ENCODE measurements around the gene OR8B4. TPM values are rescaled to one million over a fixed set of nuclear protein-coding genes. Genes with fewer than 3 reads are reported as not detected.
"Not testable (repeated sequence)": the region's sequence is repeated elsewhere in the genome, so short reads cannot be mapped to it uniquely, and the experiment has no call there.

Gene OR8B4
- not detected for total RNA-seq

GRCh38 chr11:124424384-124424921, at the start of gene OR8B4:
OR8B4 (minus strand) TSS chr11:124424871; CDS start chr11:124424871, 0 bp downstream.
- Mint-ChIP-seq H3K9me3 (no peaks in the 10 kb centered on the region), H3K27me3 (peaks cover 2 to 20% of the 10 kb centered on the region in 2 donors), H3K27ac (no peak within 1 kb of the TSS), H3K36me3 (no peaks in the 10 kb centered on the region), H3K4me1 (ENCODE audit: low read depth in 2 of 2) (no peaks in the 10 kb centered on the region), H3K4me3 (no peak within 1 kb of the TSS)
- no peak for ATAC-seq
- DNase-seq (ENCODE audit: low spot score): no peak

- no peak for ATAC-seq
- H3K27ac Mint-ChIP-seq: no peak overlapping the region
- H3K9me3 Mint-ChIP-seq: peaks cover 2% of the 10 kb centered on the region
- no peaks in the 10 kb centered on the region for H3K36me3 Mint-ChIP-seq
- no peak for DNase-seq (ENCODE audit: low spot score)
- no peaks in the 10 kb centered on the region for H3K4me1 Mint-ChIP-seq (ENCODE audit: low read depth in 2 of 2)
- no peak overlapping the region for H3K4me3 Mint-ChIP-seq
- peaks cover 6 to 31% of the 10 kb centered on the region in 2 donors for H3K27me3 Mint-ChIP-seq
Measured at GRCh38 chr11:124474079-124474478, 49.4 kb upstream of the OR8B4 start.

- H3K4me3 Mint-ChIP-seq: no peak overlapping the region
- ATAC-seq (no peak), DNase-seq (ENCODE audit: low spot score) (no peak)
- no peaks in the 10 kb centered on the region for H3K36me3 Mint-ChIP-seq
- peaks cover 2% of the 10 kb centered on the region for H3K9me3 Mint-ChIP-seq
- H3K27ac Mint-ChIP-seq: no peak overlapping the region
- H3K27me3 Mint-ChIP-seq: peaks cover 7 to 34% of the 10 kb centered on the region in 2 donors
- H3K4me1 Mint-ChIP-seq (ENCODE audit: low read depth in 2 of 2): no peaks in the 10 kb centered on the region
Measured at GRCh38 chr11:124473476-124473875, 48.8 kb upstream of the OR8B4 start.

GRCh38 chr11:124470561-124471227, 46.0 kb upstream of the OR8B4 start:
- Mint-ChIP-seq H3K27me3 (peaks cover 6 to 25% of the 10 kb centered on the region in 2 donors), H3K9me3 (peaks cover 2% of the 10 kb centered on the region), H3K27ac (no peak overlapping the region), H3K4me3 (no peak overlapping the region), H3K4me1 (ENCODE audit: low read depth in 2 of 2) (no peaks in the 10 kb centered on the region), H3K36me3 (no peaks in the 10 kb centered on the region)
- no peak for ATAC-seq
- no peak for DNase-seq (ENCODE audit: low spot score)

GRCh38 chr11:124467381-124467927, 42.8 kb upstream of the OR8B4 start:
- DNase-seq (ENCODE audit: low spot score) (no peak), ATAC-seq (no peak)
- H3K4me3 Mint-ChIP-seq: no peak overlapping the region
- no peak overlapping the region for H3K27ac Mint-ChIP-seq
- peaks cover 11 to 15% of the 10 kb centered on the region in 2 donors for H3K27me3 Mint-ChIP-seq
- no peaks in the 10 kb centered on the region for H3K9me3 Mint-ChIP-seq
- no peaks in the 10 kb centered on the region for H3K36me3 Mint-ChIP-seq
- H3K4me1 Mint-ChIP-seq (ENCODE audit: low read depth in 2 of 2): no peaks in the 10 kb centered on the region

GRCh38 chr11:124465368-124465767, 40.7 kb upstream of the OR8B4 start:
- Mint-ChIP-seq H3K36me3 (no peaks in the 10 kb centered on the region), H3K4me1 (ENCODE audit: low read depth in 2 of 2) (no peaks in the 10 kb centered on the region), H3K4me3 (no peak overlapping the region), H3K9me3 (peaks cover 3% of the 10 kb centered on the region), H3K27me3 (peaks cover 13 to 23% of the 10 kb centered on the region in 2 donors), H3K27ac (no peak overlapping the region)
- DNase-seq (ENCODE audit: low spot score) (no peak), ATAC-seq (no peak)

GRCh38 chr11:124463990-124464389, 39.3 kb upstream of the OR8B4 start:
- Mint-ChIP-seq H3K4me3 (no peak overlapping the region), H3K36me3 (no peaks in the 10 kb centered on the region), H3K27ac (no peak overlapping the region), H3K27me3 (peaks cover 10 to 17% of the 10 kb centered on the region in 2 donors), H3K9me3 (peaks cover 3% of the 10 kb centered on the region), H3K4me1 (ENCODE audit: low read depth in 2 of 2) (no peaks in the 10 kb centered on the region)
- no peak for DNase-seq (ENCODE audit: low spot score)
- peak in 1 of 2 donors; percentile 32 for ATAC-seq

GRCh38 chr11:124463324-124463723, 38.7 kb upstream of the OR8B4 start:
- Mint-ChIP-seq H3K36me3 (no peaks in the 10 kb centered on the region), H3K27me3 (peaks cover 10 to 15% of the 10 kb centered on the region in 2 donors), H3K27ac (no peak overlapping the region), H3K4me1 (ENCODE audit: low read depth in 2 of 2) (no peaks in the 10 kb centered on the region), H3K9me3 (peaks cover 3% of the 10 kb centered on the region), H3K4me3 (no peak overlapping the region)
- no peak for DNase-seq (ENCODE audit: low spot score)
- ATAC-seq: no peak

- Mint-ChIP-seq H3K9me3 (peaks cover 3% of the 10 kb centered on the region), H3K4me3 (no peak overlapping the region)
Measured at GRCh38 chr11:124460459-124460858, 35.8 kb upstream of the OR8B4 start.

GRCh38 chr11:124459379-124459778, 34.7 kb upstream of the OR8B4 start:
- H3K9me3 Mint-ChIP-seq: not testable (repeated sequence)

More at GRCh38 chr11:124460459-124460858, 35.8 kb upstream of the OR8B4 start:
- DNase-seq (ENCODE audit: low spot score) (no peak), ATAC-seq (no peak)
- H3K36me3 Mint-ChIP-seq: no peaks in the 10 kb centered on the region
- H3K4me1 Mint-ChIP-seq (ENCODE audit: low read depth in 2 of 2): no peaks in the 10 kb centered on the region
- peaks cover 7 to 15% of the 10 kb centered on the region in 2 donors for H3K27me3 Mint-ChIP-seq
- H3K27ac Mint-ChIP-seq: no peak overlapping the region

GRCh38 chr11:124454552-124454951, 29.9 kb upstream of the OR8B4 start:
- Mint-ChIP-seq H3K4me1 (ENCODE audit: low read depth in 2 of 2) (peaks cover 0 to 4% of the 10 kb centered on the region in 2 donors), H3K36me3 (no peaks in the 10 kb centered on the region), H3K27ac (no peak overlapping the region), H3K9me3 (peaks cover 4% of the 10 kb centered on the region), H3K27me3 (peaks cover 0 to 5% of the 10 kb centered on the region in 2 donors), H3K4me3 (no peak overlapping the region)
- ATAC-seq: no peak
- no peak for DNase-seq (ENCODE audit: low spot score)

More at GRCh38 chr11:124459379-124459778, 34.7 kb upstream of the OR8B4 start:
- not testable (repeated sequence) for H3K27ac Mint-ChIP-seq; H3K4me1 Mint-ChIP-seq (ENCODE audit: low read depth in 2 of 2); DNase-seq (ENCODE audit: low spot score); ATAC-seq; H3K4me3 Mint-ChIP-seq; H3K36me3 Mint-ChIP-seq
- H3K27me3 Mint-ChIP-seq: peaks cover 5 to 15% of the 10 kb centered on the region in 2 donors

GRCh38 chr11:124446916-124447315, 22.2 kb upstream of the OR8B4 start:
- Mint-ChIP-seq H3K27ac (no peak overlapping the region), H3K4me3 (no peak overlapping the region), H3K27me3 (peaks cover 5 to 20% of the 10 kb centered on the region in 2 donors), H3K4me1 (ENCODE audit: low read depth in 2 of 2) (no peaks in the 10 kb centered on the region), H3K36me3 (no peaks in the 10 kb centered on the region), H3K9me3 (no peaks in the 10 kb centered on the region)
- no peak for ATAC-seq
- DNase-seq (ENCODE audit: low spot score): no peak

GRCh38 chr11:124445646-124446150, 21.0 kb upstream of the OR8B4 start, which contains the start of gene OR8B8:
OR8B8 (minus strand) TSS chr11:124445696; CDS start chr11:124441085, 4,611 bp downstream.
- ATAC-seq (no peak), DNase-seq (ENCODE audit: low spot score) (no peak)
- H3K36me3 Mint-ChIP-seq: no peaks in the 10 kb centered on the region
- H3K4me3 Mint-ChIP-seq: no peak within 1 kb of the TSS
- H3K9me3 Mint-ChIP-seq: no peaks in the 10 kb centered on the region
- no peaks in the 10 kb centered on the region for H3K4me1 Mint-ChIP-seq (ENCODE audit: low read depth in 2 of 2)
- H3K27ac Mint-ChIP-seq: no peak within 1 kb of the TSS
- peaks cover 4 to 22% of the 10 kb centered on the region in 2 donors for H3K27me3 Mint-ChIP-seq

GRCh38 chr11:124442847-124443246, 18.2 kb upstream of the OR8B4 start:
- no peak overlapping the region for H3K4me3 Mint-ChIP-seq
- peaks cover 13 to 31% of the 10 kb centered on the region in 2 donors for H3K27me3 Mint-ChIP-seq
- H3K9me3 Mint-ChIP-seq: peaks cover 2% of the 10 kb centered on the region
- DNase-seq (ENCODE audit: low spot score) (no peak), ATAC-seq (no peak)
- no peak overlapping the region for H3K27ac Mint-ChIP-seq
- no peaks in the 10 kb centered on the region for H3K36me3 Mint-ChIP-seq
- H3K4me1 Mint-ChIP-seq (ENCODE audit: low read depth in 2 of 2): no peaks in the 10 kb centered on the region

Measured in natural killer cell treated with Interleukin-12 subunit alpha and Interleukin-12 subunit beta and Interleukin-15 and Interleukin-18, amount 100 ng/mL, for 72 hours (primary cell).